BE2C (cell line): Measurements from ENCODE around the gene ADAMTS14.
A peak's percentile ranks its signal among the peaks of the same experiment; 100 is the strongest.

Experiments used
- DNase-seq: peaks from one replicate; pipeline ENCODE4 v3.0.0-alpha.2; 2020
- H3K27me3 ChIP-seq: fragments of 250-450 bp; sonication (Bioruptor Pico); 2 replicates; pipeline ENCODE4 v1.5.1; 2020; ENCODE audit warnings: mild to moderate bottlenecking
- H3K36me3 ChIP-seq: fragments of 250-450 bp; sonication (Bioruptor Pico); 2 replicates; pipeline ENCODE4 v1.5.1; 2020; ENCODE audit warnings: mild to moderate bottlenecking
- H3K4me1 ChIP-seq: fragments of 250-450 bp; sonication (Bioruptor Pico); 2 replicates; pipeline ENCODE4 v1.5.1; 2020
- H3K4me3 ChIP-seq: 2 replicates; pipeline ENCODE4 v1.5.1; 2011; ENCODE audit warnings: low read depth, low read length
- H3K9me3 ChIP-seq: fragments of 250-450 bp; sonication (Bioruptor Pico); 2 replicates; pipeline ENCODE4 v1.5.1; 2020
- CTCF ChIP-seq: IDR thresholded peaks from 2 replicates; pipeline ENCODE4 v1.5.1; 2012; ENCODE audit warnings: mild to moderate bottlenecking, low read depth, low read length

Gene ADAMTS14

GRCh38 chr10:70757856-70758255, 85.5 kb downstream of the ADAMTS14 start:
- Histone ChIP-seq H3K4me3 (no peak overlapping the region), H3K9me3 (no peaks in the 10 kb centered on the region), H3K27me3 (no peaks in the 10 kb centered on the region), H3K36me3 (no peaks in the 10 kb centered on the region), H3K4me1 (peaks cover 7% of the 10 kb centered on the region; the same call in 1 of the 2 replicates)
- no peak for DNase-seq
- TF ChIP-seq CTCF, result no peak

- H3K4me1 ChIP-seq, result peaks cover 7% of the 10 kb centered on the region; the same call in 1 of the 2 replicates
- no peaks in the 10 kb centered on the region for H3K9me3 ChIP-seq
- DNase-seq, result peak; percentile 73
- no peaks in the 10 kb centered on the region for H3K36me3 ChIP-seq
- H3K4me3 ChIP-seq, result no peak overlapping the region
- H3K27me3 ChIP-seq, result no peaks in the 10 kb centered on the region
- peak; percentile 84 for TF ChIP-seq CTCF
Observed at GRCh38 chr10:70758757-70759514, 86.6 kb downstream of the ADAMTS14 start.

- no peaks in the 10 kb centered on the region for H3K9me3 ChIP-seq
- no peak overlapping the region for H3K4me3 ChIP-seq
- H3K27me3 ChIP-seq, result no peaks in the 10 kb centered on the region
- peak; percentile 14 for TF ChIP-seq CTCF
- H3K36me3 ChIP-seq, result no peaks in the 10 kb centered on the region
- H3K4me1 ChIP-seq, result peaks cover 7% of the 10 kb centered on the region; the same call in 1 of the 2 replicates
- peak; percentile 43 for DNase-seq
Observed at GRCh38 chr10:70759781-70760180, 87.5 kb downstream of the ADAMTS14 start.

DNA sequence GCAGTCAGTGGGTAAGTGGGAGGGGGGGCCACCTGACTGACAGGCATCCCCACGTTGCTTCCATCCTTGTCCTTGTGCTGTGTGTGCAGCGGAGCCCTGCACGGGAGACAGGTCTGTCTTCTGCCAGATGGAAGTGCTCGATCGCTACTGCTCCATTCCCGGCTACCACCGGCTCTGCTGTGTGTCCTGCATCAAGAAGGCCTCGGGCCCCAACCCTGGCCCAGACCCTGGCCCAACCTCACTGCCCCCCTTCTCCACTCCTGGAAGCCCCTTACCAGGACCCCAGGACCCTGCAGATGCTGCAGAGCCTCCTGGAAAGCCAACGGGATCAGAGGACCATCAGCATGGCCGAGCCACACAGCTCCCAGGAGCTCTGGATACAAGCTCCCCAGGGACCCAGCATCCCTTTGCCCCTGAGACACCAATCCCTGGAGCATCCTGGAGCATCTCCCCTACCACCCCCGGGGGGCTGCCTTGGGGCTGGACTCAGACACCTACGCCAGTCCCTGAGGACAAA, 88.0 kb downstream of the ADAMTS14 start:
- H3K27me3 ChIP-seq, result no peaks in the 10 kb centered on the region
- no peaks in the 10 kb centered on the region for H3K36me3 ChIP-seq
- H3K4me1 ChIP-seq, result peaks cover 7% of the 10 kb centered on the region; the same call in 1 of the 2 replicates
- peak; percentile 35 for DNase-seq
- H3K4me3 ChIP-seq, result no peak overlapping the region
- TF ChIP-seq CTCF, result no peak
- no peaks in the 10 kb centered on the region for H3K9me3 ChIP-seq

DNA sequence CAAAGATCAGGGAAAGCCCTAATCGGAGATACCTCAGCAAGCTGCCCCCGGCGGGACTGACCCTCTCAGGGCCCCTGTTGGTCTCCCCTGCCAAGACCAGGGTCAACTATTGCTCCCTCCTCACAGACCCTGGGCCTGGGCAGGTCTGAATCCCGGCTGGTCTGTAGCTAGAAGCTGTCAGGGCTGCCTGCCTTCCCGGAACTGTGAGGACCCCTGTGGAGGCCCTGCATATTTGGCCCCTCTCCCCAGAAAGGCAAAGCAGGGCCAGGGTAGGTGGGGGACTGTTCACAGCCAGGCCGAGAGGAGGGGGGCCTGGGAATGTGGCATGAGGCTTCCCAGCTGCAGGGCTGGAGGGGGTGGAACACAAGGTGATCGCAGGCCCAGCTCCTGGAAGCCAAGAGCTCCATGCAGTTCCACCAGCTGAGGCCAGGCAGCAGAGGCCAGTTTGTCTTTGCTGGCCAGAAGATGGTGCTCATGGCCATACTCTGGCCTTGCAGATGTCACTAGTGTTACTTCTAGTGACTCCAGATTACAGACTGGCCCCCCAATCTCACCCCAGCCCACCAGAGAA, 88.8 kb downstream of the ADAMTS14 start:
- Histone ChIP-seq H3K4me1 (peaks cover 7% of the 10 kb centered on the region; the same call in 1 of the 2 replicates), H3K4me3 (no peak overlapping the region), H3K9me3 (no peaks in the 10 kb centered on the region), H3K27me3 (no peaks in the 10 kb centered on the region), H3K36me3 (no peaks in the 10 kb centered on the region)
- TF ChIP-seq CTCF, result peak; percentile 33
- no peak for DNase-seq
